ENCODE measurements around the gene HOXC5.

HOXC5 gene

DNA sequence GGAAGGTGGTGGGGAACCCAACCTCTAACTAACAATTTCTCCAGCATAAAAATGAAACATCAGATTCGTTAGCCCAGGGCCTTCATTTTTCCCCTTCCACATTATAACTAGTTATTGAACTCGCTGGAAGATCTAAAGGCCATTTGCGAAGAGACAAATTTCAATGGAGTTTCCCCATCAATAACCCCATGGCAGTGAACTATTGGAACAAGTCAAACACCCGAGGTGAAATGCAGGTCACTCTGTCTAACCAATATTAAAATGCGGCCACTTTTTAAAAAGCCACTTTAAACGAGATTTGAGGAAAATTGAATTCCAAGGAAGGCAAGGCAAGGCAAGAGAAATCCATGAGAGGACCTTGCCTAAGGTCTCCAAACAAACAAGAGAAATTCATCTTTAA is 16.3 kb downstream of the HOXC5 start:
- no peak for DNase-seq

GRCh38 chr12:54050482-54050810 is 17.6 kb downstream of the HOXC5 start:
- no peak for DNase-seq

DNA sequence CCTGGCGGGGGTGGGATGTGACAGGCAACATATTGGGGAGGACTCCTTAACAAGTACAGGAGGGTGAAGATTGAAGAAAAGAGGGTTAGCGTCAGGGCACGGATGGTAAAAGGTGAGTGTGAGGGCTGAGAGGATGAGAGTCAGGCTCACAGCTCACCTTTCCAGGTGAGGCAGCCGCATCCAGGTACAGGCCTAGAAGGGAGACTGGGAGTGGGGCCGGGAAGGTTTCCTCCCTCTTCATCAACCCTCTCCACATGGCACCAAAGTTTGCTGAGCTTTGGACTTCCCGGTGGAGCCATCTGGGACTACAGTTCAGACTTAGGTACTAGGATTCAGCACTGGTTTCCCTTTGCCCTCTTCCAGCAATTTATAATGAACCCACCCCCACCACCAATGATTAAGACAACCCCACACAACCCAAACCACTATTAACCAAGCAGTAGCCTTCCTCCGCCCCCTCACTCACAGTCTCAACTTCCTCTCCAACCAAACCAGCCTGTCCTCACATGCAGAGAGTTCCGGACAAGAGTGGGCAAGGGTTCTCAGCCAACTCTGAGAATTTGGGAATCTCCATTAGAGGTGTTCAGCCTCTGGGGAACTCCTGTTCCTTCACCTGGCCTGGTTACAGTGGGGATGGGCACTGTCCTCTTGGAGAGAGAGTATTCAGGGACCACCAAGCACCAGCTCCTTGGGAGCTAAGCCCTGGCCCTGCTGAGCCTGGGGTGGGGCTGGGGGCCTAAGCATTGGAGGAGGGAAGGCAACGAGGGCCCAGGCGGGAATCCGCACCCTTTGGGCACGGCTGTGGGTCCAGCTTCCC is 18.4 kb downstream of the HOXC5 start:
- DNase-seq: no peak

DNA sequence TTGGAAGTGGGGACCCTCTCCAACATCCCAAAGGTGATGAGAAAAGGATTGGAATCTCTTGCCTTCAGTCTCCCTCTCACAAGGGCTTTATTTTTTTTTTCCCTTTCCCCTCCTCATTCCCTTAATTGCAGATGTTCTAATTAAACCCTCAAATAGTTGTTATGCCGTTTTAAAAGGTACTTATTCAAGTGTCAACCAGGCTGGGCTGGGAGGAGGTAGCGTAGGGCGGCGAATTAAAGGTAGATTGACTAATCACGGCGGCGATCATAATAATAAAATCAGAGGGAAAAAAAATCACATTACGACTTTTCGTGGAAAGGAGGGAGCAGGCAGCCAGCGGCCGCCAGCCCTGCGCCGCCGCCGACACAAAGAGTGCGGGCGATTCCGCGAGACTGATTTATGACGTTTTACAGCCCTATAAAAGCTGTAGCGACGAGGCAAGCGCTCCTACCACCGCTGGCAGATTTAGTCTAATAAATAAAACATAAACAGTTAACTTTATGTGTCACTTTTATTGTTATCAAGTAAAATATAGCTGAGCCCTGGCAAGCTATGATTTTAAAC is 19.1 kb downstream of the HOXC5 start:
- no peak for DNase-seq

DNA sequence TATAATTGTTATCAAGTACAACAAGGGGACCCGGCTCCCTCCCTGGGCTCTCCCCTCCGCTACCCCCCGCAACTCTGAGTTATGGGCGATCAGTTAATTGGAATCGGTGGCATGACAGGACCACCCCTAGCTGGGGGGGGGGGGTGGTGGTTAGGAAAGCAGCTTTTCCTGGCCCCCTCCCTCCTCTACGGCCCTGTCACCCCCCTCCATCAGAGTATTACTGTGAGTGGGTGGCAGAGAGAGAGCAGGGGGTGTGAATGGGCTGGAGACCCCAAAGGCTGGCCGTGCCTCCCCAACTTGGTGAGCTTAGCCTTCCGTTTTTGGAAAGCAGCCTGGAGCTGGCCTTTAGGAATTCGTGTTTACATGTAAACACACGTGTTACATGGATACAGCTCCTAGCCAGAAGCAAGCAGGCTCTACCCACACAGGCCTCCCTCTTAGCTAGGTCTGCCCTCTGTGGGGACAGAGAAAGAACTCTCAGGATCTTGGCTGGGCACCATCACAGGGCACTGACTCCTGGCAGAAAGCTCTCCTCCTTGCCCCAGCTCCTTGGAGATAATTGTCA is 19.7 kb downstream of the HOXC5 start:
- no peak for DNase-seq

DNA sequence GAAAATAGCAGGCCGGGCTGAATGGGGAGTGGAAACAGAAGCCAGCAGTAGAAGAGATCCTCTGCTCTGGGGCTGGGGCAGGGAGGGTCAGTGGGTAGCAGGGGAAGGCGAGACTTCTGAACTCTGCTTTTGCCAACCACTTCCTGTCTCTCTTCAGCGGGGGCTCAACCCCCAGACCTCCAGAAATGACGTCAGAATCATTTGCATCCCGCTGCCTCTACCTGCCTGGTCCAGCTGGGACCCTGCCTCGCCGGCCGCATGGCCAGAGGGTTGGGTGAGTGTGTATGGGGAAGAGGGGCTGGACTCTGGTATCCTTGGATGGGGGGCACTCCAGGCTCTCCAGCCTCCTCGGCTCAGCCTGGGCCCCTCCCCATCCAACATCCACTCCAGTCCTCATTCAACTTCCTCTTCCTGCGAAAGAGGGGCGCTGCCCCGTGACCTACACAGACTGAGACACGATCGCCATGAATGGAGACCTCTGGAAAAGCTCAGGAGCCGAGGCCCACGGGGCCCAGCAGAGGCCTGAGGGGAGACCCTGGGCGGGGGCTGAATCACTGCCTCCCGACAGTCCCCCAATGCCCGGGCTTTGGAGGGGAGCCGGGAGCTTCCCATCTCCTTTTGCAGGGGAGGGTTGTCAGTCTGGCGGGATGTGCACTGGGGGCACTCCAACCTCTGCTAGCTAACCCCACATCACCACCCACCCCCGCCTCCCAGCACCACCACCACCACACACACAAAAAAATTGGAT is 20.3 kb downstream of the HOXC5 start:
- DNase-seq: no peak

GRCh38 chr12:54053751-54054741 is 21.2 kb downstream of the HOXC5 start, which contains the start of gene HOXC4:
HOXC4 (plus strand) TSS chr12:54053835; CDS start chr12:54053923, 88 bp downstream.
- no peak for DNase-seq

DNA sequence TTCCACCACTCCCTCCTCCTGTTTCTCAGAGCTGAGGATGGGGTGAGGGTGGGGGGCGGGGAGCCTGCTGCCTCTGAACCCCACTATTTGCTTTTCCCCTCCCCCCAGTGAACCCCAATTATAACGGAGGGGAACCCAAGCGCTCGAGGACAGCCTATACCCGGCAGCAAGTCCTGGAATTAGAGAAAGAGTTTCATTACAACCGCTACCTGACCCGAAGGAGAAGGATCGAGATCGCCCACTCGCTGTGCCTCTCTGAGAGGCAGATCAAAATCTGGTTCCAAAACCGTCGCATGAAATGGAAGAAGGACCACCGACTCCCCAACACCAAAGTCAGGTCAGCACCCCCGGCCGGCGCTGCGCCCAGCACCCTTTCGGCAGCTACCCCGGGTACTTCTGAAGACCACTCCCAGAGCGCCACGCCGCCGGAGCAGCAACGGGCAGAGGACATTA is 21.9 kb downstream of the HOXC5 start:
- DNase-seq: no peak

GRCh38 chr12:54055552-54055951 is 22.7 kb downstream of the HOXC5 start:
- no peak for DNase-seq

GRCh38 chr12:54056110-54056509 is 23.3 kb downstream of the HOXC5 start:
- no peak for DNase-seq

- DNase-seq: no peak
These were observed 25.4 kb downstream of the HOXC5 start for GRCh38 chr12:54058128-54058768.

GRCh38 chr12:54059668-54060067 is 26.8 kb downstream of the HOXC5 start:
- DNase-seq: no peak

DNA sequence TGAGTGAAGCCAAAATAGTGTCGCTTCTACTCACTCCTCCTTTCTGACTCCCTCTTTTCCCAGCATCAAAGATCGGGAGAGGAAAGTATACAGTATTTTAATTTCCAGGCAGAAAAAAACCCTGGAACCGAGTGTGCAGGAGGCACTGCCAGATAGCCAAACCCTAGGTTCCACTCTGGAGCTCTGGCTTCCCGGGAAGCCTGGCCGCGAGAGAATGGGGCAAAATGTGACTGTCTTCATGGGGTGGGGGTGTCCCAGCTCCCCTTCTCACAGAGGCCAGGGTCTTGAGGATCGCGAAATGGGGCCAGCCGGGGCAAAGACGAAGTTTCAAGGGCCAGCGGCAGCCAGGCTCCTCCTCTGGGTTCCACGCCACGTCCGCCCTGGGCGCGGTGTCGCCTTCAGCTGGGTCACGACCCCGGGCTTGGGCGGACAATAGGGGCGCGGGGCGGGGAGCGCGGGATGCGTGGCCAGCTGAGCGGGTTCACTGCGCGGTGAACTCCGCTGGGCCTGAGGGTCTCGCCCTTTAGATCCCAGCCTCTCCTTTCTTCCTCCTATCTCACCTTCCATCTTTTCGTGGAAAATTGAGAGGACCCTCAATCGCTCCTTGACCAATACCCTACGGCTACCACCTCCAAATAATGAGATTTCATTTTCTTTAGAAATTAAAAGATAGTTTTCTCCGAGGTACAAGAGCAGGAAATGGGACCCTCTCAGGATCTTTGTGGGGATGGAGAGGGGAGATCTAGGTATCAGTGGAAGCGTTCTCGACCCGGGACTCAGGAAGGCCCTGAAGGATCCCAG is 27.5 kb downstream of the HOXC5 start:
- DNase-seq: no peak

DNA sequence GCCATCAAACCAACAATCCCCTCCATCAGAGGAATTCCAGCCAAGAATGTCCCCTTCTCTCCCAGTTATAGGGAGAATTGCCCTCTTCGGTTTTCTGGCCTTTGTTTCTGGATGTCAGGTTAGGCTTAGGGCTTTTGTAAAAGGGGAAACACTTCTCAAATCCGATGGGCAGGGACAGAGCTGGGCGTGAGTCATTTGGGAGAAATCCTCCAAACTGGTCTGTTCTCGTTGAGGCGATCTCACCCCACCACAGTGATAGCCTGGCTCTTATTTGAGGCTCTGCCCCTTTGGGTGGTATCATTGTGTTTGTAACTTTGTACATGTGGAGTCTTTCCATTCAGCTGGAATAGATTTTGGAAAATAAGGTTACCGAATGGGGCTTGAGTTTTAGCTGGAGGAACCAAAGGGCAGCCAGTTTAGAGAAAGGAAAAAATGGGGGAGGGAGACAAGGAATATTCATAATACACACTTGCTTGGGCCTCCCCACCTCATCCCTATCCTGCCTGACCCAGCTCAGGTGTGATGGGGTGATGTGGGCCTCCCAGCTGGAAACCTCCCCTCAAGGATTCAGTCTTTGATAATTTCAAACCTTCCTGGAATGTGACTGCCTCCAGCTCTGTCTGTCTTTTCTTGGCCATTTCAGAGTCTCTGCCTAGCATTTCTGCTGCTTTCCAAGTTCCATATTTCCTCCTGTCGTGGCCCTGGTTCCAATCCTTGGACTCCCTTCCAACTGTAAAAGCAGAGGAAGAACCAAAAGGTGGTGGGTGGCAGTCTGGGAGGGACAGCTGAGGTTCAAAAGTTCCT is 28.3 kb downstream of the HOXC5 start:
- no peak for DNase-seq

GRCh38 chr12:54065677-54066076 is 32.8 kb downstream of the HOXC5 start:
- DNase-seq: no peak

DNA sequence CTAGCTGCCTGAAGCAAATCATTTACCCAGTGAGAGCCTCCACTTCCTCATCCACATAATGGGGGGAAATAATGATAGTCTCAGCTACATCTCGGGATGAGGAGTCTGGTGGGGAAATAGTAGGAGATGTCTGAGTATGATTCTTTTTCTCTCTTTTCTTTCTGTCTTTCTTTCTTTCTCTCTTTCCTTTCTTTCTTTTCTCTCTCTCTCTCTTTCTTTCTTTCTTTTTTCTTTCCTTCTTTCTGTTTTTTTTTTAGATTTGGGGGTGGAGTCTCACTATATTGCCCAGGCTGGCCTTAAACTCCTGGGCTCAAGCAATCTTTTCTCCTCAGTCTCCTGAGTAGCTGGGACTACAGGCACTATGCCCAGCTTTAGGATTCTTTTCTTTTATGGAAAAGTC is 33.6 kb downstream of the HOXC5 start:
- no peak for DNase-seq

DNA sequence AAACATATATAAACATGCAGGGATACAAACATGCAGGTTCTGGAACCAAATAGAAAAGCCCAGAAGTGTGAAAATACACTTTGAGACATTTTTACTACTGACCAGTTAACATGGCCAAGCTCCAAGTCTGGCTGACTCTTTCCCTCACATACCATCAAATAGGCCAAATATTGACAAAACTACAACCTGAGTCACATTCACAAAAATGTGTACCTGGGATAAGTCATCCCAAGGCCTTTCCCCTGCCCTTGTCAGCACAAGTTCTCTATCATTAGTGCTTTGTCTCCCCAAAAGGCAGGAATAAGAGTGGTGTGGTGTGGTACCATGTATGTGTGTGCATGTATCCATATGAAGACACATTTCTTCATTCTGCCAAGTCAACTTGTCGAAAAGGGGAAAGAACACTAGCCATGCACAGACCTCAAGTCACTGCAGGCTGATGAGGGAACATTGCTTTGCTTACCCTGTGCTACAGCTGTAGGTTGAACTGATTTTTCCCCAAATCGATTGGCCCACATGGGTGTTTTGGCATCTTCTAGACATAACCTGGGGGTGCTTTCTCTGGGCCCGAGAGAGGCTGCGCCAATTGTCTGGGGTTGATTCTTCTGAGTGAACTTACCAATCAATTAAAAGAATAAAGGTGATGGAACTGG is 35.7 kb downstream of the HOXC5 start:
- no peak for DNase-seq

DNA sequence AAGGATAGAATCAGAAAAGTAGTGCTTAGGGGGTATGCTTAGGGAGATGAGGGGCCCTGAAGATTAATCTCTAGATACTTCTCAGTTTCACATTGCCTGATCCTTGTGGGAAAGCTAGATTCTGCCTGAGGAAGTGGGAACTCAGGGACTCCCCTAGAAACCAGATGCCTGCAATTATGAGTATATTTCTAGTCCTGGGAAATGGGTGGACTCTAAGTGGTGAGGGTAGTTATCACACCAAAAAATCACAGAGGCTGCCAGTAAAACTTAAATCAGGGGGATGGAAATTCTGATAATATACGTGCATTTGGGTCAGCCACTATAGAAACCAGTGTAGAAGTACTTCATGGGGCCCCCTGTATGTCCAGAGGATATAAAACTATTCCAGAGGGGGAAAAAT is 39.1 kb downstream of the HOXC5 start:
- no peak for DNase-seq

DNA sequence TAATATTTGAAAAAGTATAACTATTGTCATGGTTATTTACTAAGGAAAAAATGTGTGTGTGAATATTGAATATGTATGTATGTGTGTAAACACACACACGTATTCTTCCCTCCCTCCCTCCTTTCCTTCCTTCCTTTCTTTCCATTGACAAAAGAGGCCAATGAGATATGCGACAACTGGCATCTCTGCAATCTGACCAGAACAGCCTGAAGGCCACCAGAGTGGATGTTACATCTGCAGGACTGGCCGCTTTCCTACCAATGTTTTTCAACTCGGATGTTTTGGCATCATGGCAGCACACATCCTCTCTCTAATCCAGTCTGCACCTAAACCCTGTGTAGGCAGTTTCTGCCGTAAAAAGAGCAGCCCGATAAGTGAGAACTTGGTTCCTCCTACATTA is 41.5 kb downstream of the HOXC5 start:
- DNase-seq: no peak

- no peak for DNase-seq
These were observed 42.6 kb downstream of the HOXC5 start for GRCh38 chr12:54075409-54075808.
